RWPE1 (cell line): ENCODE measurements around the gene PLA2G2C.

Source experiments
- CTCF ChIA-PET: fragments of 350-600 bp; sonication (Branson Sonifier 250); formaldehyde crosslinking; extraction: SDS; loops from one replicate; lab custom pipeline; 2021; lab: Yijun Ruan, JAX
- POLR2A ChIA-PET: fragments of 400-600 bp; formaldehyde crosslinking; extraction: SDS; loops from one replicate; lab custom pipeline; 2020; ENCODE audit warnings: antibody characterized with exemption; ENCODE audit not compliant: low non-redundant PET; lab: Yijun Ruan, JAX
- DNase-seq: peaks from one replicate; pipeline ENCODE4 v3.0.0; 2012; ENCODE audit warnings: low spot score
- H3K27ac ChIP-seq: fragments of 450-650 bp; 2 replicates; pipeline ENCODE4 v1.5.1; 2017
- TF ChIP-seq, protein P1 (sequence below): fragments of 450-650 bp; conservative IDR thresholded peaks from 2 replicates; pipeline ENCODE4 v1.5.1; 2017; ENCODE audit warnings: low read depth, mild to moderate bottlenecking

PLA2G2C gene

GRCh38 chr1:20192364-20192763 is 6.0 kb upstream of the PLA2G2C start:
- CTCF ChIA-PET = interaction anchor here (1.6 kb wide), 1 partner anchor 20 kb away, joined by 5 read pairs; no protein-coding TSS in a partner anchor
- TF ChIP-seq, protein P1, sequence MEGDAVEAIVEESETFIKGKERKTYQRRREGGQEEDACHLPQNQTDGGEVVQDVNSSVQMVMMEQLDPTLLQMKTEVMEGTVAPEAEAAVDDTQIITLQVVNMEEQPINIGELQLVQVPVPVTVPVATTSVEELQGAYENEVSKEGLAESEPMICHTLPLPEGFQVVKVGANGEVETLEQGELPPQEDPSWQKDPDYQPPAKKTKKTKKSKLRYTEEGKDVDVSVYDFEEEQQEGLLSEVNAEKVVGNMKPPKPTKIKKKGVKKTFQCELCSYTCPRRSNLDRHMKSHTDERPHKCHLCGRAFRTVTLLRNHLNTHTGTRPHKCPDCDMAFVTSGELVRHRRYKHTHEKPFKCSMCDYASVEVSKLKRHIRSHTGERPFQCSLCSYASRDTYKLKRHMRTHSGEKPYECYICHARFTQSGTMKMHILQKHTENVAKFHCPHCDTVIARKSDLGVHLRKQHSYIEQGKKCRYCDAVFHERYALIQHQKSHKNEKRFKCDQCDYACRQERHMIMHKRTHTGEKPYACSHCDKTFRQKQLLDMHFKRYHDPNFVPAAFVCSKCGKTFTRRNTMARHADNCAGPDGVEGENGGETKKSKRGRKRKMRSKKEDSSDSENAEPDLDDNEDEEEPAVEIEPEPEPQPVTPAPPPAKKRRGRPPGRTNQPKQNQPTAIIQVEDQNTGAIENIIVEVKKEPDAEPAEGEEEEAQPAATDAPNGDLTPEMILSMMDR = no peak
- POLR2A ChIA-PET = no interaction called here
- DNase-seq = peak; percentile 27
- no peak overlapping the region for H3K27ac ChIP-seq

DNA sequence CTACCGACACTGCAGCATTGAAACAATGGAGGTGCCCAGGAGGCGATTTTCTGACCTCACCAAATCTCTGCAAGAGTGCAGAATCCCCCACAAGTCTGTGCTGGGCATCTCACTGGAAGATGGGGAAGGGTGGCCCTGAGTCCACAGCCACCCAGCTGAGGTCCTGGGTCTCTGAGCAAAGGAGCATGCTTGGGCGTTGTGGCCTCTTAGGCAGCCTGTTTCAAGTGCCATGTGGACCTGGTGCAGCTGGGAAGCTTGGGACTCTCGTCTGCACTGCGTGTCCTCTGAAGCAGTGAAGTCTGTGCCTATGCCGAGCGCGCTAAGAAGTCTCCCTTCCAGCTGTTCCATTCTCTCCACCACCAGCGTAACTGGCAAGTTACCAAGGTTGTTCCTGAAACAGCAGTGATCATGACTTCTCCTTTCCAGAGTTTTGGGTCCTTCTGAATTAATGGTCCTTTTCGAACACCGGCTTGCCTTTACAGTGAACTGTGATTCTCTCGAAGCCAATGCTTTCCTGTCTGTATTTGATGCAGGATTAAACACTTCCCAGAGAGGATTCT is 5.0 kb upstream of the PLA2G2C start:
- ChIA-PET CTCF (interaction anchor here (1.6 kb wide), 1 partner anchor 21 kb away, joined by 5 read pairs; no protein-coding TSS in a partner anchor), POLR2A (no interaction called here)
- DNase-seq = no peak
- TF ChIP-seq, protein P1 = no peak
- no peak overlapping the region for H3K27ac ChIP-seq

DNA sequence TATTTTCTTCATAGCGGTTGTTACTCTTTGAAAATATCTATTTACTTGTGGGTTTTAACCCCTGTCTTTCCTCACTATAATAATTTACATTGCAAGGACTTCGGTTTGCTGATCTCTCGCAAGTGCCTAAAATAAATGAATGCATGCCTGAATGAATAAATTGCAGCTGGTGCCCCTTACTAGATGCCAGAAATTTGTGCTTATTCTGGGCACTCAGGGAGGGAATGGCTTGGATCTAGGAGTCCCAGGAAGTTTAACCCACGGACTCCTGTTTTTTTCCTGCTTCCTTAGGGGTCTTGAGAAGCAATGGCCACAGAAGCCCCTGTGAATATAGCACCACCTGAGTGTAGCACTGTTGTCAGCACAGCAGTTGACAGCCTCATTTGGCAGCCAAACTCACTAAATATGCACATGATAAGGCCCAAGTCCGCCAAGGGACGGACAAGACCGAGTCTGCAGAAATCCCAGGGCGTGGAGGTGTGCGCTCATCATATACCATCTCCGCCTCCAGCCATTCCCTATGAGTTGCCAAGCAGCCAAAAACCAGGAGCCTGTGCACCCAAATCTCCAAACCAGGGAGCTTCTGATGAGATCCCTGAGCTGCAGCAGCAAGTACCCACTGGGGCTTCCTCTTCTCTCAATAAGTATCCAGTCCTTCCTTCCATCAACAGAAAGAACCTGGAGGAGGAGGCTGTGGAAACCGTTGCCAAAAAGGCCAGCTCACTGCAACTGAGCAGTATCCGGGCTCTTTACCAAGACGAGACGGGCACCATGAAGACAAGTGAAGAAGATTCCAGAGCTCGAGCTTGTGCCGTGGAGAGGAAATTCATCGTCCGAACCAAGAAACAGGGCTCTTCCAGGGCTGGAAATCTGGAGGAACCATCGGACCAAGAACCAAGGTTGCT is 4.2 kb upstream of the PLA2G2C start:
- no peak overlapping the region for H3K27ac ChIP-seq
- ChIA-PET POLR2A (no interaction called here), CTCF (no interaction called here)
- DNase-seq = no peak
- TF ChIP-seq, protein P1 = no peak

DNA sequence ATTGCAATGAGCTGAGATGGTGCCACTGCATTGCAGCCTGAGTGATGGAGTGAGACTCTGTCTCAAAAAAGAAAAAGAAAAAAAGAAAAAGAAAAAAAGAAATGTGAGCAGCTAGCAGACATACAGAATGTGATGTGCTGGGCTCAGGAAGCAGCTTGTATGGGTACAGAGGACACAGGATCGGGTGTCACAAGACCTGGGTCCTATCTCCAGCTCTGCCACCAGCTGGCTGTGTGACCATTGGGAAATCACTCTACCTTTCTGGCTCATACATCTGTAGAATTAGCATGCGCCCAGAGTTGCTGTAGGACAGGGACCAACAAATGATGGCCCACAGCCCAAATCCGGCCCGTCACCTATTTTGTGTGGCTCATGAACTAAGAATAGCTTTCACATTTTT is 3.3 kb upstream of the PLA2G2C start:
- ChIA-PET POLR2A (no interaction called here), CTCF (interaction anchor here (0.6 kb wide), 1 partner anchor 304 kb away, joined by 3 read pairs; no protein-coding TSS in a partner anchor)
- no peak for DNase-seq
- TF ChIP-seq, protein P1 = no peak
- no peak overlapping the region for H3K27ac ChIP-seq

DNA sequence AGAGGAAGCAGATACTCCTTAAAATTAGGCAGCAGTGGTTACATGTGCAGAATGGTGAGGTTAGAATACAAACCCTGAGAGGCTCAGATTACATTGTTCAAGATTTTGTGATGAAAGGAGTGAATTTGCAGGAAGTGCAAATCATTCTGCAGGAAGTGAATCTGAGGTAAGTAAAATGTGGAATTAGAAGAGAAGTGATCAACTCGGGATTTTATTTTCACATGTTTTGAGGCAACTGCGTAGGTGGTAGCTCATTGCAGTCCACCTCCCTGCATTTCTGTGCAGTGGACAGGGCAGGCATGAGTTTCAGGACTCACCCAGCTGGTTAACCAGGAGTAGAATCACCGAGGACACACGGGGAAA is 2.1 kb upstream of the PLA2G2C start:
- TF ChIP-seq, protein P1 = no peak
- CTCF ChIA-PET = no interaction called here
- no peak overlapping the region for H3K27ac ChIP-seq
- POLR2A ChIA-PET = no interaction called here
- DNase-seq = no peak

DNA sequence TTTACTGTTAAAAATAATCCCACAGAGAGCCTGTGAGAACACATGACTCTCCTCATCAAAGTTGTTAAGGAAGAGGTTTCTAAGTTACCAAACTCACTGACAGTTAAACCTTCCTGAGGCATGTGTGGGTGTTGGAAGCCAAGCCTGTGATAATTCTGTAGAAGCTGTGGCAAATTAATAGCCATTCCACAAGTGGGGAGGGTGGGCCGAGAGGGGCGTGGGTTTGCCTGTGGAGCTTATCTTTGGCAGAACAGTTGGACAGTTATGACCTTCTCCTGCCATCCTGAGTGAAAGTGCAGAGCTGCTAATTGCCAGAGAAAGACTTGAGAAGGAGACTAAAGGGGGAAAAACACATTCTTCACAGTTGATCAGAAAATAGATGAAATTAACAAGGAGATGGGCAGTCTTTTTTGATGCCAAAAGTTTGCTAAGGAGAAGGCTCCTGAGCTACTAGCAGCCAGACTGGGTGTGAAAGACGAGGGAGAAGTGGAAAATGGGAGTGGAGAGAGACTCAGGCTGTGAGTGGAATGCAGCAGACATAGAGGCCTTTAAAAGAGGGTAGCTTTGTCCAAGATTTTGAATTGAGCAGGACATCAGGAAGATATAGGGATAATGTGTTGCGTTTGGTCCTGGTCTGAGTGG is 1.6 kb upstream of the PLA2G2C start:
- H3K27ac ChIP-seq = no peak overlapping the region
- ChIA-PET POLR2A (no interaction called here), CTCF (interaction anchor here (0.6 to 1.0 kb wide), 2 partner anchors 8 to 67 kb away, joined by 3 to 9 read pairs; no protein-coding TSS in a partner anchor)
- DNase-seq = no peak
- TF ChIP-seq, protein P1 = no peak
